Thymus (tissue), 11 donors: ENCODE data around the gene ACY1. TPM values are rescaled to one million over a fixed set of nuclear protein-coding genes. Genes with fewer than 3 reads are reported as not detected.

Experiments used
- DNase-seq, 9 donors: peaks; one replicate each; pipeline ENCODE4 v3.0.0-alpha.2; 2013; ENCODE audit warnings: low spot score in 9 of 9, low read depth in 6 of 9, missing footprints in 1 of 9
- H3K27ac ChIP-seq, 2 donors: one replicate each; pipeline ENCODE4 v1.5.1; 2013; ENCODE audit warnings: control low read depth in 1 of 2, low read depth in 1 of 2, low read length in 1 of 2, mild to moderate bottlenecking in 1 of 2, moderate library complexity in 1 of 2
- H3K27me3 ChIP-seq, 2 donors: one replicate each; pipeline ENCODE4 v1.5.1; 2013; ENCODE audit warnings: low read length in 1 of 2; ENCODE audit not compliant: control insufficient read depth in 2 of 2, insufficient read depth in 1 of 2
- H3K36me3 ChIP-seq, 2 donors: one replicate each; pipeline ENCODE4 v1.5.1; 2013; ENCODE audit warnings: low read length in 1 of 2, mild to moderate bottlenecking in 1 of 2, moderate library complexity in 1 of 2; ENCODE audit not compliant: control insufficient read depth in 2 of 2, insufficient read depth in 2 of 2
- H3K4me1 ChIP-seq, 2 donors: one replicate each; pipeline ENCODE4 v1.5.1; 2013; ENCODE audit warnings: low read length in 2 of 2; ENCODE audit not compliant: control insufficient read depth in 2 of 2, insufficient read depth in 2 of 2
- H3K4me3 ChIP-seq, 2 donors: one replicate each; pipeline ENCODE4 v1.5.1; 2013; ENCODE audit warnings: low read length in 2 of 2, control low read depth in 1 of 2, mild to moderate bottlenecking in 1 of 2
- H3K9me3 ChIP-seq, 2 donors: one replicate each; pipeline ENCODE4 v1.5.1; 2013; ENCODE audit warnings: low read length in 1 of 2, mild to moderate bottlenecking in 1 of 2; ENCODE audit not compliant: control insufficient read depth in 2 of 2, insufficient read depth in 1 of 2
- WGBS: extraction: QIAGEN DNeasy Blood & Tissue Kit; methylation state at CpG from one replicate; pipeline ENCODE4 v1.1.7; 2013; 5-methylcytosine and 5-hydroxymethylcytosine counted together
- polyA plus RNA-seq: library from polyadenylated mRNA; stranded (reverse); fragments of 200-250 nt; gene quantifications from one replicate; pipeline ENCODE4 v1.2.3, GENCODE V29; 2013
- total RNA-seq: library from RNA; stranded (reverse); fragments of 120-200 nt; gene quantifications from one replicate; pipeline ENCODE4 v1.2.4, GENCODE V29; 2013
- donor health status: healthy.

The ACY1 gene
- total and polyA plus RNA-seq, 2 donors = 11.2 to 17.6 TPM

- Histone ChIP-seq H3K27ac (no peak overlapping the region), H3K36me3 (no peaks in the 10 kb centered on the region), H3K4me1 (peaks cover 5 to 11% of the 10 kb centered on the region in 2 donors), H3K4me3 (no peak overlapping the region), H3K27me3 (peaks cover 33 to 75% of the 10 kb centered on the region in 2 donors), H3K9me3 (peaks cover 0 to 3% of the 10 kb centered on the region in 2 donors)
- 63% methylated on average over 6 of the region's 6 CpGs for WGBS
- no peak for DNase-seq
These were observed 29.2 kb upstream of the ACY1 start for GRCh38 chr3:51954105-51954504.

DNA sequence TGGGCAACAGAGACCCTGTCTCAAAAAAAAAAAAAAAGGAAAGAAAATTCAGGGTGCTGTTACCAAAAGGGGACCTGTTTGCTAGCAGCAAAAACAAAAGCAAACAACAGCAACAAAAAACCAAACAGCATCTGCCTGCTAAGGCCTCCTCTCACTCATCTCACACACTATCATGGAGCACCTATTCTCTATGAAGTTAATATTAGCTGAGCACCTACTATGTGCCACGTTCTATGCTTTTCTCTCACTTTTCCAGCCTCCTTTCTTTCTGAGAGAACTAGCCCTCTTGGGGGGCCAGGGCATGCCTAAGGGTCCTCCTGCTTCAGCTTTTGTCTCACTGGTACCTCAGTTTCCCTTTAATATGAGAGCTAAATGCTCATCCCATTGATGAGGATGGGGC lies 28.6 kb upstream of the ACY1 start:
- no peak overlapping the region for H3K4me3 ChIP-seq
- WGBS = 92% methylated on average over 1 of the region's 1 CpG

GRCh38 chr3:51955175-51955892 lies 28.0 kb upstream of the ACY1 start, which contains the start of gene GPR62:
TSS of gene GPR62 (plus strand) at chr3:51955381. CDS start at chr3:51955653, 272 bp downstream.
- WGBS = 40% methylated on average over 33 of the region's 33 CpGs
- Histone ChIP-seq H3K4me1 (peaks cover 5 to 11% of the 10 kb centered on the region in 2 donors), H3K9me3 (peaks cover 0 to 3% of the 10 kb centered on the region in 2 donors), H3K36me3 (no peaks in the 10 kb centered on the region), H3K4me3 (peak within 1 kb of the TSS in 1 of 2 donors; percentile 42), H3K27me3 (peaks cover 34 to 85% of the 10 kb centered on the region in 2 donors), H3K27ac (no peak within 1 kb of the TSS)
- DNase-seq = no peak

More for the DNA sequence above, 28.6 kb upstream of the ACY1 start:
- Histone ChIP-seq H3K9me3 (peaks cover 0 to 3% of the 10 kb centered on the region in 2 donors), H3K4me1 (peaks cover 5 to 11% of the 10 kb centered on the region in 2 donors), H3K36me3 (no peaks in the 10 kb centered on the region), H3K27ac (no peak overlapping the region), H3K27me3 (peaks cover 34 to 79% of the 10 kb centered on the region in 2 donors)
- no peak for DNase-seq

DNA sequence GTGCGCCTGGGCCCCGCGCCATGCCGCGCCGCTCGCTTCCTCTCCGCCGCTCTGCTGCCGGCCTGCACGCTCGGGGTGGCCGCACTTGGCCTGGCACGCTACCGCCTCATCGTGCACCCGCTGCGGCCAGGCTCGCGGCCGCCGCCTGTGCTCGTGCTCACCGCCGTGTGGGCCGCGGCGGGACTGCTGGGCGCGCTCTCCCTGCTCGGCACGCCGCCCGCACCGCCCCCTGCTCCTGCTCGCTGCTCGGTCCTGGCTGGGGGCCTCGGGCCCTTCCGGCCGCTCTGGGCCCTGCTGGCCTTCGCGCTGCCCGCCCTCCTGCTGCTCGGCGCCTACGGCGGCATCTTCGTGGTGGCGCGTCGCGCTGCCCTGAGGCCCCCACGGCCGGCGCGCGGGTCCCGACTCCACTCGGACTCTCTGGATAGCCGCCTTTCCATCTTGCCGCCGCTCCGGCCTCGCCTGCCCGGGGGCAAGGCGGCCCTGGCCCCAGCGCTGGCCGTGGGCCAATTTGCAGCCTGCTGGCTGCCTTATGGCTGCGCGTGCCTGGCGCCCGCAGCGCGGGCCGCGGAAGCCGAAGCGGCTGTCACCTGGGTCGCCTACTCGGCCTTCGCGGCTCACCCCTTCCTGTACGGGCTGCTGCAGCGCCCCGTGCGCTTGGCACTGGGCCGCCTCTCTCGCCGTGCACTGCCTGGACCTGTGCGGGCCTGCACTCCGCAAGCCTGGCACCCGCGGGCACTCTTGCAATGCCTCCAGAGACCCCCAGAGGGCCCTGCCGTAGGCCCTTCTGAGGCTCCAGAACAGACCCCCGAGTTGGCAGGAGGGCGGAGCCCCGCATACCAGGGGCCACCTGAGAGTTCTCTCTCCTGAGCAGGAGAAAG lies 27.2 kb upstream of the ACY1 start:
- Histone ChIP-seq H3K27ac (no peak overlapping the region), H3K4me3 (peak overlapping the region in 1 of 2 donors; percentile 42), H3K27me3 (peaks cover 34 to 87% of the 10 kb centered on the region in 2 donors), H3K4me1 (peaks cover 5 to 11% of the 10 kb centered on the region in 2 donors), H3K36me3 (no peaks in the 10 kb centered on the region), H3K9me3 (peaks cover 0 to 3% of the 10 kb centered on the region in 2 donors)
- peak in 2 of 9 donors; percentile 44 to 54 for DNase-seq
- WGBS = 6% methylated on average over 97 of the region's 97 CpGs

GRCh38 chr3:51957520-51958205 lies 25.7 kb upstream of the ACY1 start:
- Histone ChIP-seq H3K27me3 (peaks cover 34 to 94% of the 10 kb centered on the region in 2 donors), H3K4me3 (no peak overlapping the region), H3K36me3 (no peaks in the 10 kb centered on the region), H3K9me3 (peaks cover 0 to 3% of the 10 kb centered on the region in 2 donors), H3K27ac (no peak overlapping the region), H3K4me1 (peaks cover 5 to 11% of the 10 kb centered on the region in 2 donors)
- DNase-seq = no peak
- 98% methylated on average over 15 of the region's 15 CpGs for WGBS

DNA sequence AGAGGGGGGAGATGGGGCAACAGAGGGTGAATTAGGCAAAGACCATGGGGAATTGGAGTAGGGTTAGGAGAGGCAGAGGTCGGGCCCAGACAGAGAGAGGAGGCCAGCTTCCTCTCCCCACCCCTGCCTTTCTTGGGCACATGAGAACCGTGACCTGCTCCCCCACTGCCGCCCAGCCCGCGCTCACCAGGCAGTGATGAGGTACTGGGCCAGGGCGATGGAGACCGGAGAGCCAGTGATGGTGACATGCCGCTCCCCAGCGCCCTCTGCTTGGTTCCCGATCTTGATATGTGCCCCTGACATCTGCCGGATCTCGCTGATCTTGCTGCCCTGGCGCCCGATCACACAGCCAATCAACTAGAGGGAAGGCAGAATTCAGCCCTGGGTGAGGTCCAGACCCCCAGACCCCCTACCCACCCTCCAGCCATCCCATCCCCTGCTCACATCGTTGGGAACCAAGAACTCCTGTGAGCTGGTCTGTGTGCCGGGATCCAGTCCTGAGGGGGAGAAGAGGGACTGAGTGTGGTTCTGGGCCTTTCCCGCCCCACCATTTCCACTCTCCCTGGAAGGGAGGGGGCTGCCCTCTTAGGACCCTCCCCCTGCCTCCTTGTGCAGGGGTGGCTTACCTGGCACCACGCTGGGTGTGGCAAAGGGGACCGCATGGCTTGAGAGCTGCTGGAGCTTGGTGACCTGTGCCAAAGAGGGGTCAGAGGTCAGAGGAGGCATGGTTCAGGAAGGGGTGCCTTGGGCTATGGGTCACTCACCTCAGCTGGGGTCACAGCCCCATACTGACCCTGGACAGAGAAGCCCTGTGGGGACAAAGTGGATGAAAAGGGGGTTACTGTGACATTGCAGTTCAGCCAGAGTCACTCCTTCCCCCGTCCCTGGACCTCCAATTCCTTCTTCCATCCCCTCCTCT lies 24.5 kb upstream of the ACY1 start:
- Histone ChIP-seq H3K27ac (no peak overlapping the region), H3K4me1 (peaks cover 5 to 11% of the 10 kb centered on the region in 2 donors), H3K27me3 (peaks cover 27 to 96% of the 10 kb centered on the region in 2 donors), H3K4me3 (no peak overlapping the region), H3K9me3 (peaks cover 0 to 3% of the 10 kb centered on the region in 2 donors), H3K36me3 (no peaks in the 10 kb centered on the region)
- no peak for DNase-seq
- WGBS = 96% methylated on average over 20 of the region's 20 CpGs

- Histone ChIP-seq H3K4me1 (peaks cover 5 to 11% of the 10 kb centered on the region in 2 donors), H3K36me3 (no peaks in the 10 kb centered on the region)
These were observed 23.7 kb upstream of the ACY1 start for GRCh38 chr3:51959651-51960050.

DNA sequence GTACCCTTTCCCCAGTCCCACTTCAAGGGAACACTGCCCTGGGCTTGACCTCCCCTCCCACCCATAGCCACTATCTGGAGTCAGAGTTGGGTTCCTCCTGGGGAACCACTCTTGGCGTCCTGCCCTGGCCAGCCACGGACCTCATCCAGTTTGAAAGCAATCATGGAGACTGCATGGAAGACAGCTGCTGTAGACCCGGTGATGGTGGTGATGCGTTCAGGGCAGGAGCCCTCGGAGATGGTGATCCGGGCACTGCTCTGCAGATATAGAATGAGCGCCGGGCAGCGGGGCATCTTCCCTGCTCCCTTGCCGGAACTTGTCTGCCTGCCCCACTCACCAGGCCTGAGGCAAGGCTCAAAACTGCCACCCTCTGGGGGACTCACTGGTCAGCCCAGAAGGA lies 22.9 kb upstream of the ACY1 start:
- H3K9me3 ChIP-seq = peaks cover 0 to 3% of the 10 kb centered on the region in 2 donors
- H3K27ac ChIP-seq = no peak overlapping the region
- H3K27me3 ChIP-seq = peaks cover 19 to 96% of the 10 kb centered on the region in 2 donors
- H3K4me1 ChIP-seq = peaks cover 5 to 11% of the 10 kb centered on the region in 2 donors
- H3K4me3 ChIP-seq = no peak overlapping the region
- DNase-seq = no peak
- H3K36me3 ChIP-seq = no peaks in the 10 kb centered on the region
- WGBS = 95% methylated on average over 10 of the region's 10 CpGs

More at GRCh38 chr3:51959651-51960050, 23.7 kb upstream of the ACY1 start:
- Histone ChIP-seq H3K27me3 (peaks cover 26 to 96% of the 10 kb centered on the region in 2 donors), H3K27ac (no peak overlapping the region), H3K9me3 (peaks cover 0 to 3% of the 10 kb centered on the region in 2 donors), H3K4me3 (no peak overlapping the region)
- 97% methylated on average over 7 of the region's 7 CpGs for WGBS
- DNase-seq = no peak
